ENCODE data around the gene ERICH3.

Gene ERICH3

DNA sequence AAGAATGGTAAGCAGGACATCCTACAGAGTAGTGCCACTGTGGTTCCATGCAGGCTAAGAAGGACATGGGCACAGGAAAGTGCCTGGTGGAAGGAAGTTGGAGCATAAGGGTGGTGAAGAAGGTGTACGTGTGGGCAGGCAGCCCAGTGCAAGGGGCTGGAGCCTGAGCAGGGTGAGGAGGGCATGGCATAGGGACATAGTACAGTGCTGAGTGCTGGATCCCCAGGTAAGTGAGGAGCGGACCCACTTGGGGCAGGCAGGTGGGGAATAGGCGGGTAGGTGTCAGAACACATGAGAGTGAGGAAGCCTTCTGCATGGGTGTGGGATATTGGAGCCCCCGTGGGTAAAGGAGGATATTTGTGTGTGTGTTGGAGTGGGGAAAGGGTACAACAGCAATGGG is 145.5 kb downstream of the ERICH3 start:
- no peak for FAIRE-seq
- DNase-seq (ENCODE audit: extremely low spot score, insufficient read length, low read depth): no peak

DNA sequence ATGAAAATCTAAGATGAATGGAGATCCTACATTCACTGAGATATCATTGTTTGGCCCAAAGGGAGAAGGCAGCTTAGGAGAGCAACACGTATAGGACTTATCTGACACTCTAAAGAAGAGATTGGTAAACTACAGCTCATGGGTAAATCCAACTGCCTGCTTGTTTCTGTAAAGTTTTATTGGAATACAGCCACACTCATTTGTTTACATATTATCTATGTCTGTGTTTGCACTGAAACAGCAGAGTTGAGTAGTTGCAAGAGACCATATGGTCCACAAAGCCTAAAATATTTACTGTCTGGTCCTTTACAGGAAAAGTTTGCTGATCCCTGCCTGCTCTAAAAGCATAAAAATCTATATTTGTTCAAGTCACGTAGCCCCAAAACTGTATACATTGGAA is 146.9 kb downstream of the ERICH3 start:
- FAIRE-seq (no peak), DNase-seq (ENCODE audit: extremely low spot score, insufficient read length, low read depth) (no peak)

DNA sequence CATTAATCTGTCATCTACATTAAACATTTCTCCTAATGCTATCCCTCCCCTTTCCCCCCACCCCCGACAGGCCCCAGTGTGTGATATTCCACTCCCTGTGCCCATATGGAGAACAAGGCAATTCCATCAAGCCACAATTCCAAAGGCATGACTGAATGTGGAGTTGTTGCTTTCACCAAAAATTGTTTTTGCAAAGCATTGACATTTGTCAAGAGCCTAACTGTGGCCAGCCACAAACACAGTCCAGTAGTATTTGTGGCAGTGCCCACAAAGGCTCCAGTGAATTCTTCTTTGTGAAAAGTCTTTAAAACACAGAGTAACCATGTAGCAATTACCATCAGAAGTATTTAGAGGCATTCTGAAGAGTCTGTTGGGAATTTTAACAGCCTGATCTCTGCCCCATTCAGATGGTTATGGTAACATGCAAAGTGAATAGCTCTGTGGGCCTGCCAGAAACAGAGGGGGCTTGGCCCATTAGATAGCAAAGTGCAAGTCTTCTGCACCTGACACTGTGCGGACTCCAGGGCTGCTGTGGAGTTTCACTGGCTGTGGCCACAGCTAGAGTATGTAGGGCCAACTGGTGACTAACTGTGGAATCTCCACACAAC is 149.6 kb downstream of the ERICH3 start:
- FAIRE-seq: no peak
- no peak for DNase-seq (ENCODE audit: extremely low spot score, insufficient read length, low read depth)

DNA sequence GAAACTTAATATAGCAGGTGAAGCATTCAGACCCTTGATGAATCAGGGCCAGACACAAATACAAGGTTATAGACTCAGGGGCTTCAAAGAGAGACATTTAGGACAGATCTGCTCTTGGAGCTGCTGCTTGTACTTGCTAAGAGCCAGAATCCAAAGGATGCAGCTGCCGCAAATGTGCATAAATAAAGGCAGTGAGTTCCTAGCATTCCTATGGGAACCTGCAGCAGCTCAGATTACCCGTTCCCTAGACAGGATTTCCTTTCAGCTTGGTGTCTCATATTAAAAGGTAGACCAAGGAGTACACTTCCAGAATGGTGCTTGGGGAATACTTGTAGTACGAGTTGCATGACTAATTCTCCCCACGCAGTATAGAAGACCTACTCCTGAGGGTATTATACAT is 151.4 kb downstream of the ERICH3 start:
- FAIRE-seq (no peak), DNase-seq (ENCODE audit: extremely low spot score, insufficient read length, low read depth) (no peak)

Measured in GM18507 (cell line).